RWPE2 (cell line): ENCODE results near the gene DDX21.

Experiments
- ATAC-seq: fragments of 200-7000 bp; cut with Tn5 transposase; 3 replicates; pipeline ENCODE4 v1.9.1; 2021; ENCODE audit warnings: low read depth
- DNase-seq: peaks from one replicate; pipeline ENCODE4 v3.0.0-alpha.2; 2020; ENCODE audit warnings: low spot score
- H3K27ac ChIP-seq: fragments of 450-650 bp; 2 replicates; pipeline ENCODE4 v1.5.1; 2017; ENCODE audit warnings: mild to moderate bottlenecking; ENCODE audit not compliant: poor library complexity, severe bottlenecking
- H3K27me3 ChIP-seq: fragments of 250-450 bp; sonication (Bioruptor Pico); 2 replicates; pipeline ENCODE4 v1.5.1; 2021; ENCODE audit warnings: mild to moderate bottlenecking, moderate library complexity; ENCODE audit not compliant: insufficient read depth, poor library complexity, severe bottlenecking
- H3K36me3 ChIP-seq: fragments of 250-450 bp; sonication (Bioruptor Pico); 2 replicates; pipeline ENCODE4 v1.5.1; 2020; ENCODE audit warnings: low read depth, mild to moderate bottlenecking, moderate library complexity
- H3K4me1 ChIP-seq: fragments of 250-450 bp; sonication (Bioruptor Pico); 2 replicates; pipeline ENCODE4 v1.5.1; 2021; ENCODE audit warnings: mild to moderate bottlenecking, moderate library complexity; ENCODE audit not compliant: insufficient read depth, poor library complexity, severe bottlenecking
- H3K4me3 ChIP-seq: fragments of 250-450 bp; sonication (Bioruptor Pico); 2 replicates; pipeline ENCODE4 v1.5.1; 2021; ENCODE audit warnings: mild to moderate bottlenecking, moderate library complexity; ENCODE audit not compliant: severe bottlenecking
- H3K9me3 ChIP-seq: fragments of 250-450 bp; sonication (Bioruptor Pico); 2 replicates; pipeline ENCODE4 v1.5.1; 2021; ENCODE audit warnings: mild to moderate bottlenecking, moderate library complexity; ENCODE audit not compliant: severe bottlenecking
- CTCF ChIP-seq: fragments of 450-650 bp; IDR thresholded peaks from one replicate; pipeline ENCODE4 v1.5.1; 2017; ENCODE audit warnings: mild to moderate bottlenecking, moderate library complexity; ENCODE audit not compliant: poor library complexity, severe bottlenecking

The DDX21 gene

GRCh38 chr10:68997211-68997610 is 41.2 kb downstream of the DDX21 start:
- H3K27ac ChIP-seq, result no peak overlapping the region
- TF ChIP-seq CTCF, result no peak
- H3K9me3 ChIP-seq, result no peaks in the 10 kb centered on the region
- DNase-seq (no peak), ATAC-seq (no peak)
- H3K4me3 ChIP-seq, result no peak overlapping the region
- H3K27me3 ChIP-seq, result no peaks in the 10 kb centered on the region
- H3K36me3 ChIP-seq, result peaks cover 36% of the 10 kb centered on the region
- H3K4me1 ChIP-seq, result peaks cover 17% of the 10 kb centered on the region

- Histone ChIP-seq H3K9me3 (no peaks in the 10 kb centered on the region), H3K36me3 (peaks cover 72% of the 10 kb centered on the region), H3K4me3 (no peak overlapping the region), H3K4me1 (no peaks in the 10 kb centered on the region), H3K27me3 (no peaks in the 10 kb centered on the region), H3K27ac (no peak overlapping the region)
- TF ChIP-seq CTCF, result peak; percentile 64
- DNase-seq (no peak), ATAC-seq (no peak)
These were observed 48.9 kb downstream of the DDX21 start for GRCh38 chr10:69004821-69005220.

- no peak for DNase-seq
- no peak for TF ChIP-seq CTCF
- no peak for ATAC-seq
- no peak overlapping the region for H3K4me3 ChIP-seq
- H3K9me3 ChIP-seq, result no peaks in the 10 kb centered on the region
- no peaks in the 10 kb centered on the region for H3K27me3 ChIP-seq
- H3K27ac ChIP-seq, result no peak overlapping the region
- H3K4me1 ChIP-seq, result no peaks in the 10 kb centered on the region
- H3K36me3 ChIP-seq, result peaks cover 72% of the 10 kb centered on the region
These were observed 49.9 kb downstream of the DDX21 start for GRCh38 chr10:69005704-69006485.

GRCh38 chr10:69007260-69007659 is 51.3 kb downstream of the DDX21 start:
- TF ChIP-seq CTCF, result no peak
- Histone ChIP-seq H3K4me3 (no peak overlapping the region), H3K9me3 (no peaks in the 10 kb centered on the region), H3K27ac (no peak overlapping the region), H3K27me3 (no peaks in the 10 kb centered on the region), H3K4me1 (no peaks in the 10 kb centered on the region), H3K36me3 (peaks cover 76% of the 10 kb centered on the region)
- DNase-seq, result no peak
- ATAC-seq, result no peak

- no peak for DNase-seq
- no peak for ATAC-seq
- H3K4me3 ChIP-seq, result no peak overlapping the region
- no peak overlapping the region for H3K27ac ChIP-seq
- H3K36me3 ChIP-seq, result peaks cover 87% of the 10 kb centered on the region
- H3K27me3 ChIP-seq, result no peaks in the 10 kb centered on the region
- H3K9me3 ChIP-seq, result no peaks in the 10 kb centered on the region
- TF ChIP-seq CTCF, result no peak
- H3K4me1 ChIP-seq, result no peaks in the 10 kb centered on the region
These were observed 53.4 kb downstream of the DDX21 start for GRCh38 chr10:69009360-69009759.
